Retina (tissue), 1 donor: Measurements from ENCODE around the gene EPHB1.
"Not testable (repeated sequence)": the region's sequence is repeated elsewhere in the genome, so short reads cannot be mapped to it uniquely, and the experiment has no call there.

Experiments used
- DNase-seq: peaks from one replicate; pipeline ENCODE4 v3.0.0-alpha.2; 2016

Gene EPHB1

DNA sequence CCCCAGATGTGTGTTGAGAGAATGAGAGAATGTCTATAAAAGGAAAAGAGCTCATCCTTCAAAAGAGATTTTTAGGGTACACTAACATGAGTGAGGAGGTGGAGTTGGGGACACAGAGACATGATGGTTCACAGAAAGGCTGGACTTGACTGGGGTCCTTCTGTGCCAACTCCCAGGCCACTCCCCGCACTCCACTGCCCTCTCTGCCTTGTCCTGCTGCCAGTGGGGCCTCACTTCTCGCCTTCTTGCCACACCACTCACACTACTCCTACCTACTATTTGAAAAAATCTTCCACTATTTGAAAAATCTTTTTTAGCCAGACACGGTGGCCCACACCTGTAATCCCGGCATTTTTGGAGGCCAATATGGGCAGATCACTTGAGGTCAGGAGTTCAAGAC, 298.1 kb downstream of the EPHB1 start:
- DNase-seq, result no peak

DNA sequence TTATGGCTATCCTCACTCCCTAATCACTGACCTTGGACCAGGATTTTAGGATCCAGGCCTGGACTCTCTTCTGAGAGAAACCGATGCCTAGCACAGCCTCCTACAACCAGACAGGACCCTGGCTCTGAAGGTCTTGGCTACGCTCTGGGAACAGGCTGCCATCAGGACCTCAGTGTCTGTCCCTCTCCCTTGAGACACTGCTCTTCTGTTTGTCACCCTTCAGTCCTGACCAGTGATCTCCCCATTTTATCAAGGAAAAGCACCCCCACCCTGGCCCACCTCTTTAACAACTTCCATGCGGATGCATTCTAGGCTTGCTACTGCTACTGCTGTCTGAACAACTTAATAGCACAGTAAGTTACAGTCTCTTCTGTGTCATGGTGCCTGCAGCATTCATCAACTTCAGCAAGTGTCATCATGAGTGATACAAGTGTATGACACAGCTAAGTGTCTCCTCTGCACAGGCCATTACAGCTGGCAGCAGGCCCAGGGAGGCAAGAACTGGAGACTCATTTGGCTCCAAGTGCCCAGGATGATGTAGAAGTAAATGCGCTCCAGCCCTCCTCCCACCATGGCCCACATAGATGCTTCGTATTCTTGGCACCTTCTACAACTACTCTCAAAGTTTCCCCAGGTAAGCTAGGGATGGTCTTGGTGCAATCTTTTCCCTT, 302.4 kb downstream of the EPHB1 start:
- DNase-seq, result no peak

DNA sequence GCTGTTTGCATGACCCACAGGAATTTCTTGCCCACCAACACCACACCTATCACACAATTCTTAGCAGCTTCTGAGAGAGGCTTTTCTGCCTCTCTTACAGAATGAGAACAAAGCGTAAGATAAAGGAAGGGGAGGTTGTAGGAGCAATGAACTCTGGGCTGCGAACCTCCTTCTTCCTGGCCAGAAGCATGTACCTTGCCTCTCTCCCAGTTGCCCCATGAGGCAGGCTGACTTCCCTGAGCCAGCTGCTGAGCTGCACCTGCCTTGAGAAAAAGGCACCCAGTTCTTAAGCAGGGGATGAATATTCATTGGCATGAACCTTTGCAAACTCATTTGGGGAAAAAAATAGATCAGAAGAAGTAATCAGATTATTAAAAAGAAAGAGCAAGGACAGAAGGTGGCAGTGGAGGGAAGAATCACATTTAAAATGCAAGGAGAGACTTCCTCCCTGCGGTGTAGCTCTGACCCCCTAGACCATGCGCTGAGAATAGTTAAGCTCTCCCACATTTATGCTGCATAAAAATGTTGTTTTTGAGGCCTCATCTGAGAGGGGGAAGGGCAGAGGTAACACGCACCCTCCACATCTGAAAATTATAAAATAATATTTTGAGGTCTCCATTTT, 304.8 kb downstream of the EPHB1 start:
- no peak for DNase-seq

DNA sequence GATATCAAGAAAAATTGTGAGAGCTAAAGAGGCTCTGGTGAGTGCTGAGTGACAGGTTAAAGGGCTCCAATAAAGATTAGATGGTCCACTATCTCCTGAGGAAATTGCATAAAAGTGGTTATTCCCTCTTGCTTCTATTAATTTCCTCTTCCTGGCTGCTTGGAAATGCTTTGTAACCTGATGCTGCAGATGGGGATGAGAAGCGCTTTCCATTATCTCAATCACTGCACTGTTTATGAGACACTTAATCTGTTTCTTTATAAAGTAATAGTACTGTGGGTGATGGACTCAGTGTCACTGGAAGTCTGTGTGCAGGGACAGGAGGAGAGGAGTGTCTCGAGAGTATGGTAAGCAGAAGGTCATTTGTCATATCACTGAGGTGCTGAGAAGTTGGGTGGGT, 305.3 kb downstream of the EPHB1 start:
- no peak for DNase-seq

DNA sequence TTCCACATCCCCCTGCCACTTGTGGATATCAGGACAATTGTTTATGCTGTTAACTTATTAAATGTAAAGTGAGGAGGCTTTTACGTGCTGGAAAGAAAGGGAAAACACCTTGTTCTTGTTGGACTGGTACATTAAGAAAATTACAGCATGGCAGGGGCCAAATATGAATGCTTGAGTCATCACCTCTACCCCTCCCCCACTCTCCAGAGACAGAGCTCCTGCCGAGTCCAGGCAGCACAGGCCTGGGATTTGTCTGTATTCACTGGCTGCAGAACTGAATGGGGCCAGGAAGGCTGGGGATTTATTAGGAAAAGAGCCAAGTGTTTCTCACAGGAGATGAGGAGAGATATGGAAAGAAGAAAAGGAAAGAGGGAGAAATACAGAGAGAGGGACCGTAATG, 308.9 kb downstream of the EPHB1 start:
- no peak for DNase-seq

DNA sequence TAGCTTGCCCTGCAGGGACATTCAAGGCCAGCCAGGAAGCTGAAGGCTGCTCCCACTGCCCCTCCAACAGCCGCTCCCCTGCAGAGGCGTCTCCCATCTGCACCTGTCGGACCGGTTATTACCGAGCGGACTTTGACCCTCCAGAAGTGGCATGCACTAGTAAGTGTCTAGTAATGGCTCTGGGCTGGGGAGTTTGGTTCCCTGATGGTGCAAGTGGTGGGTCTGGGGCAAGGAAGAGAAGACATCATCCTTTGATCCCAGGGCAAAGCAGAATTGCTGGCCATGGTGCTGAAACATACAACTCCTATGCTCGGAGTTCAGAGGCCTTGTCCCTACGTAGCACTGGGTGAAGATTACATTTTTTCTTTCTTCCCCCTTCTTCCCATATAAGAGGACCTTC, 311.4 kb downstream of the EPHB1 start:
- no peak for DNase-seq

DNA sequence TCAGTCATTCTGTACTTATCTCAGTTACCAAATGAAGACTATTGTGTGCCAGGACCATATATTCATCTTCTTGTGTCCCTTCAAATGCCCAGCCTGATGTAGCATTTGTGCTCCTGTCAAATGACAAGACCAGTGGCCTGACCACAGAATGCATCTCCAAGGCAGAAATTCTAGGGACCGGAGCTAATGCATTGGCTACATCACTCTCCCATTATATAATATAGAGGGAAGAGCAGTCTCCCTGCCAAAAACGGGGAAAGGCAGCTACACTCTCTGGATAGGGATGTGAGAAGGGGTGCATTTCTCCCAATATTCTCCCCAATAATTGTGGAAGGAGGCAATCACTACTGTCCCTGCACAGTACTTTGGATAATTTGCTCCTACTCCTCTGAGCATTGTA, 312.0 kb downstream of the EPHB1 start:
- DNase-seq, result no peak

DNA sequence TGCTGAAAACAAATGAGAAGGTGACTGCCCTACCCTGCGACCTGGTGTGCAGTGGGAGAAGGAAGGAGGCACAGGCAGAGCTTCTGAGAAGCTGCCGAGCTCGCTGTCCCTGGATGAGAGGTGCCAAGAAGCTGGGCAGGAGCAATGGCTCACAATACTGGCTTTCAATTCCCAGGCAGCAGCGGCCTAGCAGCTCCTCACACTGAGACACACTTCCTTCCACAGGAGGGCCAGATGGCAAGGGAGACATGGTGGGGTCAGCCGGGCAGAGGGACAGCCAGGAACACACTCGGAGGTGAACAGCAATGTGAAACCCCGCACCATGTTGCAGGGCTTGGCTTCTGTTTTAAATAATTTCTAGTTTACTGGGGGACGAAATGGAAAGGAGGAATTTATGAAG, 314.6 kb downstream of the EPHB1 start:
- DNase-seq, result no peak

DNA sequence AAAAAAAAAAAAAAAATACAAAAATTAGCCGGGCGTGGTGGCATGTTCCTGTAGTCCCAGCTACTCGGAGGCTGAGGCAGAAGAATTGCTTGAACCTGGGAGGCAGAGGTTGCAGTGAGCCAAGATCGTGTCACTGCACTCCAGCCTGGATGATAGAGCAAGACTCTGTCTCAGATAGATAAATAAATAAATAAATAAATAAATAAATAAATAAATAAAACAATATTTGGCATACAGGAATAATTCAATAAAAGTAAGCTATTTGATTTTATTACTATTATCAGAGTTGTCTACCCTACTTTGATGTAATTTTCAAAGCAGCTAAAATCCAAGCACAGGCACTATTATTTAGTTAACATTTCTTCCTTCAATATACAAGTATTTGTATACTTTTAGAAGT, 319.5 kb downstream of the EPHB1 start:
- not testable (repeated sequence) for DNase-seq

DNA sequence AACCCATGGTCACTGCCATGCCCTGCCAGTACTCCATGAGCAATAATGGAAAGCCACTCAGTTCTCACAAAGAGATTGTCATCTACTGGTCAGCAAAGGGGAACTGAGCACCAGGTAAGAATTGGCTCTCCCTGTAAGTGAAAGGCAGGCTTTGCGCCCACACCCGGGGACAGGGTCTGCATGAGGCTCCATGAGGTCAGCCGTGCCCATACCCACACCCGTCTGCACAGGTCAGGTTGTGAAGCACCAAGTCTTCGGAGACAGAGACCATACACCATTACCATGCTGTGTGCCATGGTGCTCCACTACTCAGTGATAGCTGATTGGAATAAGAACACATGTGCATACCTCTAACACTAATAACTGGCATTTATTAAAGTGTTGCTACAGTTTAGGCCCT, 322.9 kb downstream of the EPHB1 start:
- DNase-seq, result no peak

DNA sequence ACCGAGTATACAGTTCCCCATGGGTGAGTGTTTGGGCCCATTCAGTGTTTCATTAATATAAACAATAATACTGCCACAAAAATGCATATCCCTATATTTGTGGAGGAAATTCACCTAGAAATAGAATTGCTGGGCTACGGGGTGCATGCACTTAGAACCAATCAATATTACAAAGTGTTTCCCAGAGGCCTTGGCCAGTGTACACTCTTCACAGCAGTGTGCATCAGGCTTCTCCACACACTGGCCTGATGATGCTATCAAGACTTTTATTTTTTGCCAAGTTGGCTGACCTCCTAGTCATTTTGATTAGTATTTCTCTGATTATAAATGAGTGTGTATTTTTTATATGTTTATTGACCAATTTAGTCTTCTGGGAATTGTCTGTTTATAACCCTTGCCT, 323.7 kb downstream of the EPHB1 start:
- no peak for DNase-seq

DNA sequence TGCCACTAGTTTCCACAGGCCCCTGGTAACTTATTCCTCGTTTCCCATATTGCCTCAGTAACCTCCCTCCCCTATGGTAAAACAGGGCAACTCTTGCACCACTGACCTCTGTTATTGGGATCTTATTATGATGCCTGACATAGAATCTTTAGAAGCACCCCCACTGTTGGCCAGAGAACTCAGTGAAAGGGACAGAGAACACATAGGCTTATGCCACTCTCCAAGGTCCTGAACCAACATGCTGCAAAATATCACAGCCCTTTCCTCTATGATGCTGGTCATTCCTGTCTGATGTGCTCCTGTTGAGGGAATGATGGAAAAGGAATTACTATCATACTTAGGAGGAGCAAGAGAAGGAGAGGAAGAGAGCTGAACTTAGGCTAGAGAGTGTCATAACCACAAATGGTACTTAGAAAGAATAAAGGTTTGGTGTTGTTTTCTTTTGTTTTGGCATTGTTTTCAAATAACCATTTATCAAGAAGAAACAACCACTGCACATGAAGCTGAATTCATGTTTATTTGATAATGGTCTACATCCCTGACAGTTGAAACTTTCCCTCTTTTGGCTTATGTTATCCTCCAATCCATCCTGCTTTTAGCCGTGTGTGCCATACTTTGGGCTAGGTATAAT, 330.2 kb downstream of the EPHB1 start:
- no peak for DNase-seq

DNA sequence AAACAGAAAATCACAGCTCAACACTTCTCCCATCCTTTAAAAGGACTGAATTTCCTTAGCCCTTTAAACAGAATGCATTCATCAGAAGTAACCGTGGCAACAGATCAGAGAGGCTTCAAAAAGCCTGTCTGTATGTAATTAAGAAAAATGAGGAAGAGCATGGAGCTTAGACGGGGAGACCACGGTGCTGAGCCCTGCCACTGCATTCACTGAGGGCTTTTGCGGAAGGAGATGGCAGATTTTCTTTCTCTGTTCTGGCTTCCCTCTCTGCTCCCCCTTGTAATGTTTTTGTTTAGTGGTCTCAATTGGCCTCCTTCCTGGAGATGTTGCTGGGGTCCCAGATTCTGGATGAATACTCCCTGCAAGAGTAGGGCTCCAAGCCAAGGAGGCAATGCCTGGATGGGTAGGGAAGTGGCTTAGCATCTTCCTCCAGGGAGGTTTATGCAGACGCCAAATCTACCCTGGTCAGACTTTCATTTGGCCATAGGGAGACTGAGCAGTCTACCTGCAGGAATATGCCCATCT, 332.9 kb downstream of the EPHB1 start:
- DNase-seq, result no peak

DNA sequence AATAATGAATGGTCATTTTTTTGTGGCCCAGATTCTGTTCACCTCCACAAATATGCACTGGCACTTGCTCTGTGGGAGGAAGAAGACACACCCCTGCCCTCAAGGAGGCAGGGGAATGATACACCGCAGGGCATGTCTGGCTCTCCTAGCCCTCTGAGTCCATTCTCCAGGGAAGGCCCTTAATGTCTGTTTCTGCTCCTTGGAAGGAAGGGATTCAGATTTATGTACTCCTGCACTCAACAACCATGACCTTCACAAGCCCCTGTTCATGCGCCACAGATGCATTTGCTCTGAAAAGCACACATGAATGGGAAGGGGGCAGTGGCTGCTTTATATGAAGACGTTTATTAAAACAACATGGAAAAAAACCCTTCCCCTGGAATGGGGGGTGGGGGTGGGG, 333.8 kb downstream of the EPHB1 start:
- peak; percentile 49 for DNase-seq

DNA sequence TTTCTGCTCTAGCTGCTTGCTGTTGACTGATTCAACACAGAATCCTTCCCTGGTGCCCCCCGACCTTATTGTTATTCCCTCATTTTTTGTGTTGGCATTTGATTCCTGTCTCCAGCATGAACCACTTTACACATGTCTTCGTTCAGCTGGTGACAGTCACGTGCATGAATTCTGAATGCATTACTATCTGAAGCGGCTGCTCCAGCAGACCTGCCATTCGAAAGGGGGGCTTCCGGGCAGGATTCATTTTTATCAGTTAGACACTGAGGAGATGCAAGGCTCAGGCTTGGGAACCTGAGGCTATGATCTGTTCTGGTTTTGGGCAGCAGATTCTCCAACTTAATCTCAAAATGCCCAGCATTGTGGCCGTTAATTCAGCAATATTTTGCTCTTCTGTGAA, 336.2 kb downstream of the EPHB1 start:
- DNase-seq, result peak; percentile 35

DNA sequence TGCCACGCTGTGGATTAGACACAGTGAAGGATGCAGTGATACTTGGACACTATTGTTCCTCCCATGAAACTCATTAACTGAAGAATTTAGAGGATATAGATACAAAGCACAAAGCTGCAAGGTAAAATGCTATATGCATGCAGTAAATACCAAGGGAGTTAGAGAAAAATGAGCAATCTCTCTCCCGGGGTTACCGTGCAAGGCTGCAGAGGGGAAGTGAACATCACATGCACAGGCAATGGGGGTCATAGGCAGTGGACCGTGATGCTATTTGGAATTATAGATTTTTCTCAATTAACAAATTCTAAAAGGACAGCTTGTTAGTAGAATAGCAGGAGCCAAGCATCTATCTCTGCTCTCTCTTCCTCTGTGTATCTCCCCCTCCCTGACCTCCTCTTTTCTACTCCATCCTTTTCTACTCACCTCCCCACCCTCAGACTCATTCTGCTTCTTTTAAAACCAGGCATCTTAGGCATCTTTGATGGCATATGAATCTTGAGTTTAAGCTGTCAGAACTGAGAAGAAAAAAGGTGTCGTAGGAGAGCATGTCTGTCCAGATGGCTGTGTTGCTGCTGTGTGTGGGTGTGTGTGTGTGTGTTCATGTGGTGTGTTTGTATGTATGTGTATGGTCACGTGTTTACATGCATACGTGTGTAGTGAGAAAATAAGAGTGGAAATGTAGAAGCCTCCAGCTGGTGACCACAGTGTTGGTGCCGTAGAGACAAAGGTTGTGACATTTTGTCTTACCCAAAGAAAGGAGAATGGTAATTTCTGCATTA, 339.0 kb downstream of the EPHB1 start:
- DNase-seq, result no peak

DNA sequence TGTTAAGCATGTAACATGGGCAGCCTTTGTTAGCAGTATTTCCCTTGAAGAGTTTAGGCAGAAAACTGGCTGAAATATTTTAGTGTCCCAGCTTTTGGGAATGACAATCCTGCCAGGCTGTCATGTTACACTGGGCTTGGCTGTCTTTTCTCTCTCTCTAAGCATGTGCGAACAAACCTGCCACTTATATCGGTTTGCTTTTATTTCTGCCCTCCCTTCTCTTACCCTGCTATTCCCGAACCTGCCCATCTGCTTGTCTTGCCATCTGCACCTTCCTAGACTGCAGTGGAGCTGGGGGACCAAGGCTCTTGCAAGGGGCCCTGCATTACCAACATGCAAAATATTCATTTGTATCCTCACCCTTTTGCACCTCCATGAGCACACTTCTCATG, 339.6 kb downstream of the EPHB1 start:
- DNase-seq, result no peak

DNA sequence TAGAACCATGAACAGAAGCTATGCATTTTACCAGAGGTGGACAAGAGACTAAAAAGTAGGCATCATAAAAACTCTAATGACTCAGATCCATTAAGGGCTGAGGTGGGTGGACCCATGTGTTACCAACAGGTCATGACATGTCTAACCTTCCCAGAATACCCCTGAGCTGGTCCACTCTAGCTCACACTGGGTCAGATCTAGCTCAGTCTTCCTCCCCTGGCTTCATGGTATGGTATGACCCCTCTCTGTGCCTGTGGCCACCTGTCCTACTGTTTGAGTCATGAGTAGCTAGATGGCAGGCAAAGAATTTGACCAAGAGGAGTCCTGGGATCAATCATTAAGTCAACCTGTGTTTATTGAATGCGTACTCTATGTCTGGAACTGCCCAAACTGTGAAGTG, 340.4 kb downstream of the EPHB1 start:
- no peak for DNase-seq

DNA sequence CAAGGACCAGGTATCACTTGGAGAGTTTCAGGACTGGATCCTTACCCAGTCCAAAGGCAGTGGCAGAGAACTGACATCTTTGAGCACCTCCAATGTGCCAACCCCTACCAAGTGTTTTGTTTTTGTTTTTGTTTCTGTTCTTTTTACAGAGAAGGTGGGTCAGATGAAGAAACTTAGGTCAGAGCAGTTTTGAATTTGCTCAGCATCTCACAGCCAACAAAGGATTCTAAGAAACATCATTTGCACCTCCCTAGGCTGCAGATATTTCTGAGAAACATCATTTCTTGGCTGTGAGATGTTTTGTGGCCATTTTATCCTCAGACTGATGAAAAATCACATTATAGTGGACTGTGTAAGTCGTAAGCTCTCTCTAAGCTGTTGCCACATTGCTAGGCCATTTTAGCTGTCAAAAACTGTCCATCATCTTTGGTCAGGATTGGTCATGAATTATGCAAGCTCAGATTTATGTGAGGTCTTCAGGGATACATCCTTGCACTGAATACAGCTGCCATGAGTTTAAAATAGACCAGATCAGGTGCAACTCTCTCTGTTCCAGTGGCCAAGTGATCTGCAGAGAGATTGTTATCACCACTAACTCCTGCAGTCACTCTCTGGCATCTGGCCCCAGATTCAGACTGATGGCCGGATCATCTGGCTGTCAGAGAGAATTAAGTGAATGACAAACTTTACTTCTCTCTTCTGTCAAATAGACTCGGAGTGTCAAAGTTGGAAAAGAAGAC, 341.5 kb downstream of the EPHB1 start:
- peak; percentile 38 for DNase-seq

DNA sequence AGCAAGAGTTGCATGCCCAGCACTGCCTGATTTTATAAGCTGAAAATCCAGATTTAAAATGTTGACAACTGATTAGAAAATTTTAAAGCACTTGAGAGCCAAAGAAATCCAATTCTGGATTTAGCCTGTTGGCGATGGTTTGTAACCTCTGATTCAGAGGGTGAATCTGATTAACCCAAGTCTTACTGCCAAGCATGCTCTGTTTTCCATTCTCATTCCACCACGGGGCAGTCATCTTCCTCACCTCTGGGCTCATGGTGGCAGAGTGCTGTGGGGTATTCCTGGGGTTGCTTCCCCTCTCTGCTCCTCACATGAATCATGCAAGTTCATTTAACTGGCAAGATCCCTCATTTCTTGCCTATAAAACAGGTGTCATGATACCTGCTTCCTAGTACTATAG, 342.2 kb downstream of the EPHB1 start:
- no peak for DNase-seq

DNA sequence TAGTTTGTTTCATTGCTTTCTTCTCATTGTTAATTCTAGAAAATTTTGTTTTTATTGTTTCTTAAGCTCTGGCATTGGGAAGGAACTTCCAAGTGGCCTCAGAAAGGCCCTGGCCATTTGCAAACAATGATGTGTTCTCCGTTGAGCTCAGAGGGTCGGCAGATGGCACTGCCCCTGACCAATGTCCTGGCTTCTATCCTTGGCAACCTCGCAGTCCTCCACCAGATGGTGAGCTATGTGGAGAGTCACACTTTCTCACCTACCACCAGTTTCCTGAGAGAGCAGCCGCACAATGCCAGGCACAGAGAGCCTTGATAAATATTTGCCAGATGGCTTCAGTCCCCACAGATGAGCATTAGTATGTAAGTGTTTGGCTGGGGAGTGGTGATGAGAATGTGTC, 343.7 kb downstream of the EPHB1 start:
- DNase-seq, result no peak

DNA sequence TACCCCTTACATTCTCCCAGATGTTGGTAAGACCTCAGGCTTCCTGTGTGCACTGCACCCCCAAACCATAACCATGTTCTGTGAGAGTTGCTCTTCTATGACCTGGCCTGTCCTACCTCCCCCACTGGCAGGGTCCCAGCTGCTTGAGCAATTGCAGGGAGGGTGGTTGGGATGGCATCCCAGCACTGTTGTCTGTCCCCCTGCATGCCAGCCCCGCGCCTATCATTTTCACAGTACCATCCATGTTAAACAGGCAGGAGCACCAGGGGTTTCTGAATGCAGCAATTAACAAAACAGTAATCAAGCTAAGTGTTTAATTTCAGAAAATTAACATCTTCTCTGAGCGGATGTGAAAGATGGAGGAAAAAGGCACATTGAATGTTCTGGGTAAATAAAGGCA, 345.5 kb downstream of the EPHB1 start:
- DNase-seq, result no peak

DNA sequence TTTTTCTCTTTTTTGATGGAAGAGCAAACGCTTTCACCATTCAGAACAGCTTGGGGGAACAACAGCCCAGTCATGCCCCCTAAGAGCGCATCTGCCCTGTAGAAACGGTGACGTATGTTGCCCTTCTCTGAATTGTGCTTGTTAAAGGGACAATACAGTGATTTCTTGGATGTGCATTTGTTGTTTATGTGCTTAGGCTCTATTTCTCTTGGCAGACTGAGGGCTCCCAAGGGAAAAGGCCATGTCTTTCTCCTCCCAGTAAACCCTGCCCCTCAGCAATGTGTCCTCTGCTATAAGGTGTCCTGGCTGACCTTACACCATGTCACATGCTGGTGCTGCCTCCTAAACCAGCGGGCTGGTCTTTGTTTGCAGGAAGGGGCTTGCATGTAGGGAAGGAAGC, 346.1 kb downstream of the EPHB1 start:
- peak; percentile 25 for DNase-seq
